Measurements from ENCODE around the gene CHFR.

DNA sequence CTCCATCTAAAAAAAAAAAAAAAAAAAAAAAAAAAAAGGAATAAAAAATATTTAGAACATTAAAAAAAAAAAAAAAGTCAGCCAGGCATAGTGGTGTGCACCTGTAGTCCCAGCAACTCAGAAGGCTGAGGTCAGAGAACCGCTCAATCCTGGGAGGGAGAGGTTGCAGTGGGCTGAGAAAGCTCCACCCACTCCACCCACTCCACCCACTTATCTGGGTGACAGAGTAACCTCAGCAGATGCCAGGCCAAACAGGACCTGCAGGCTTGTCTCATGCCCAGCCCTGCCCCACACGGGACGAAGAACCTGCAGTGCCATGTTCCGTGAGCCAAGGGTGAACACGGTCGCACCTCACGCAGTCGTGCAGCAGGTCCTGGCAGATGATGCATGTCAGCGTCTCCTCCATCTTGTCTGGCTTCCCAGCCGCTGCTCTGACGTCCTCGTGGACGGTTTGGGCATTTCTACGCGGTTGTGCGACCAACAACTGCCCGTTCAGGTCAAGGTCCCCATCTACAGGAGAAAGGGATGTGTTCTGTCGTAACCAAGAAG lies 28.6 kb downstream of the CHFR start:
- TF ChIP-seq, protein P1, sequence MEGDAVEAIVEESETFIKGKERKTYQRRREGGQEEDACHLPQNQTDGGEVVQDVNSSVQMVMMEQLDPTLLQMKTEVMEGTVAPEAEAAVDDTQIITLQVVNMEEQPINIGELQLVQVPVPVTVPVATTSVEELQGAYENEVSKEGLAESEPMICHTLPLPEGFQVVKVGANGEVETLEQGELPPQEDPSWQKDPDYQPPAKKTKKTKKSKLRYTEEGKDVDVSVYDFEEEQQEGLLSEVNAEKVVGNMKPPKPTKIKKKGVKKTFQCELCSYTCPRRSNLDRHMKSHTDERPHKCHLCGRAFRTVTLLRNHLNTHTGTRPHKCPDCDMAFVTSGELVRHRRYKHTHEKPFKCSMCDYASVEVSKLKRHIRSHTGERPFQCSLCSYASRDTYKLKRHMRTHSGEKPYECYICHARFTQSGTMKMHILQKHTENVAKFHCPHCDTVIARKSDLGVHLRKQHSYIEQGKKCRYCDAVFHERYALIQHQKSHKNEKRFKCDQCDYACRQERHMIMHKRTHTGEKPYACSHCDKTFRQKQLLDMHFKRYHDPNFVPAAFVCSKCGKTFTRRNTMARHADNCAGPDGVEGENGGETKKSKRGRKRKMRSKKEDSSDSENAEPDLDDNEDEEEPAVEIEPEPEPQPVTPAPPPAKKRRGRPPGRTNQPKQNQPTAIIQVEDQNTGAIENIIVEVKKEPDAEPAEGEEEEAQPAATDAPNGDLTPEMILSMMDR (IDR thresholded peaks at IDR 0.05; ENCODE audit: extremely low read depth in 1 of 2, insufficient read depth in 1 of 2, low read depth in 1 of 2, low read length in 2 of 2), result no peak
- TF ChIP-seq, protein P2, sequence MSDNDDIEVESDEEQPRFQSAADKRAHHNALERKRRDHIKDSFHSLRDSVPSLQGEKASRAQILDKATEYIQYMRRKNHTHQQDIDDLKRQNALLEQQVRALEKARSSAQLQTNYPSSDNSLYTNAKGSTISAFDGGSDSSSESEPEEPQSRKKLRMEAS (IDR thresholded peaks at IDR 0.05; ENCODE audit: insufficient read depth, insufficient read length), result no peak
- no peak for TF ChIP-seq POLR2A (IDR thresholded peaks at IDR 0.05; ENCODE audit: low read depth, low read length)
- TF ChIP-seq FOS (IDR thresholded peaks at IDR 0.05; ENCODE audit: borderline replicate concordance, insufficient read depth, low read length), result no peak
